LNCaP clone FGC (cell line): ENCODE measurements around the gene SPG11.

Experiments
- DNase-seq: peaks from one replicate; pipeline ENCODE4 v3.0.0-alpha.2; 2011; ENCODE audit warnings: low read depth
- H3K4me3 ChIP-seq: 2 replicates; pipeline ENCODE4 v1.5.1; 2011; ENCODE audit warnings: mild to moderate bottlenecking, low read depth, low read length, control low read depth
- TF ChIP-seq, protein P1 (sequence below): IDR thresholded peaks from 2 replicates; pipeline ENCODE4 v1.5.1; 2012; ENCODE audit warnings: mild to moderate bottlenecking; ENCODE audit not compliant: control insufficient read depth, insufficient read depth; ENCODE audit errors: extremely low read depth

SPG11 gene

GRCh38 chr15:44527241-44527640 is 136.2 kb downstream of the SPG11 start:
- TF ChIP-seq, protein P1, sequence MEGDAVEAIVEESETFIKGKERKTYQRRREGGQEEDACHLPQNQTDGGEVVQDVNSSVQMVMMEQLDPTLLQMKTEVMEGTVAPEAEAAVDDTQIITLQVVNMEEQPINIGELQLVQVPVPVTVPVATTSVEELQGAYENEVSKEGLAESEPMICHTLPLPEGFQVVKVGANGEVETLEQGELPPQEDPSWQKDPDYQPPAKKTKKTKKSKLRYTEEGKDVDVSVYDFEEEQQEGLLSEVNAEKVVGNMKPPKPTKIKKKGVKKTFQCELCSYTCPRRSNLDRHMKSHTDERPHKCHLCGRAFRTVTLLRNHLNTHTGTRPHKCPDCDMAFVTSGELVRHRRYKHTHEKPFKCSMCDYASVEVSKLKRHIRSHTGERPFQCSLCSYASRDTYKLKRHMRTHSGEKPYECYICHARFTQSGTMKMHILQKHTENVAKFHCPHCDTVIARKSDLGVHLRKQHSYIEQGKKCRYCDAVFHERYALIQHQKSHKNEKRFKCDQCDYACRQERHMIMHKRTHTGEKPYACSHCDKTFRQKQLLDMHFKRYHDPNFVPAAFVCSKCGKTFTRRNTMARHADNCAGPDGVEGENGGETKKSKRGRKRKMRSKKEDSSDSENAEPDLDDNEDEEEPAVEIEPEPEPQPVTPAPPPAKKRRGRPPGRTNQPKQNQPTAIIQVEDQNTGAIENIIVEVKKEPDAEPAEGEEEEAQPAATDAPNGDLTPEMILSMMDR = no peak
- H3K4me3 ChIP-seq = no peak overlapping the region
- no peak for DNase-seq

- H3K4me3 ChIP-seq = no peak overlapping the region
- no peak for DNase-seq
- TF ChIP-seq, protein P1 = no peak
Observed at GRCh38 chr15:44525018-44525417, 138.4 kb downstream of the SPG11 start.

- DNase-seq = no peak
- TF ChIP-seq, protein P1 = no peak
Observed at GRCh38 chr15:44519537-44519936, 143.9 kb downstream of the SPG11 start.

DNA sequence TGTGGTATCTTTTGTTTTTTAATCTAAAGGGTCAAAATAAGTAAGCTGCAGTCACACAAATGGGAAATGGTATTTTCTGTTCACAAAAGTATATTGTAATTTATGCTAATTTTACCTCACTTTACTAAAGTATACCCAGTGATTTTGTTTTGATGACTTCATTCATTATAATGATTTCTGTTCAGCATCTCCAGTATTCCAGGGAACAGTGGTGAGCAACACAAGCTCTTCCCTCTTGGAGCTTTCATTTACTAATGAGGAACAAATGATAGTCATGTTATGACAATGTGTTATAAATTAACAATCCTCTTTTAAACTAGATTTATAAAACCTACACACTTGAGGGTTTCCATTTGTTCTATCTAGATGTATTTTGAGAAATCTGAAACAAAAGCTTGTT is 147.0 kb downstream of the SPG11 start:
- no peak for DNase-seq
- no peak overlapping the region for H3K4me3 ChIP-seq
- TF ChIP-seq, protein P1 = no peak

More at GRCh38 chr15:44519537-44519936, 143.9 kb downstream of the SPG11 start:
- H3K4me3 ChIP-seq = no peak overlapping the region
